Ascending aorta (tissue), 2 donors: Measurements from ENCODE around the gene RGS9. TPM values are rescaled to one million over a fixed set of nuclear protein-coding genes. Genes with fewer than 3 reads are reported as not detected.

ENCODE experiments used
- DNase-seq, 2 donors: peaks; one replicate each; pipeline ENCODE4 v3.0.0-alpha.2; 2019; ENCODE audit warnings: low spot score in 2 of 2
- H3K27ac ChIP-seq, 2 donors: fragments of 200-600 bp; sonication (generic); one replicate each; pipeline ENCODE4 v1.5.1; 2016 to 2017; ENCODE audit warnings: mild to moderate bottlenecking in 1 of 2
- H3K27me3 ChIP-seq: fragments of 200-600 bp; sonication (generic); one replicate; pipeline ENCODE4 v1.5.1; 2017
- H3K36me3 ChIP-seq, 2 donors: fragments of 200-600 bp; sonication (generic); one replicate each; pipeline ENCODE4 v1.5.1; 2016
- H3K4me1 ChIP-seq, 2 donors: fragments of 200-600 bp; sonication (generic); one replicate each; pipeline ENCODE4 v1.5.1; 2016 to 2017; ENCODE audit warnings: mild to moderate bottlenecking in 1 of 2
- H3K4me3 ChIP-seq, 2 donors: fragments of 200-600 bp; sonication (generic); one replicate each; pipeline ENCODE4 v1.5.1; 2016 to 2017; ENCODE audit warnings: mild to moderate bottlenecking in 1 of 2
- H3K9me3 ChIP-seq, 2 donors: fragments of 200-600 bp; sonication (generic); one replicate each; pipeline ENCODE4 v1.5.1; 2016
- intact Hi-C: fragments of 100-400 bp; cut with DNase I; formaldehyde crosslinking; loops from one replicate; pipeline ENCODE4 v1.15.1; 2023
- total RNA-seq: library from RNA; depleted of rRNA; stranded (reverse); fragments of >200 nt; gene quantifications from one replicate; pipeline ENCODE4 v1.1.0, GENCODE V29; 2016
- TF ChIP-seq, protein P1 (sequence below), 3 experiments: fragments of 200-600 bp in 2 of 3; fragments of 450-650 bp in 1 of 3; sonication (generic) in 2 of 3; IDR thresholded peaks; one replicate each; pipeline ENCODE4 v1.5.1; 2016 to 2019; ENCODE audit warnings: antibody characterized with exemption in 3 of 3, mild to moderate bottlenecking in 1 of 3, moderate library complexity in 1 of 3

Gene RGS9
- total RNA-seq, 1 donor from 2014 or later: 0.21 TPM

DNA sequence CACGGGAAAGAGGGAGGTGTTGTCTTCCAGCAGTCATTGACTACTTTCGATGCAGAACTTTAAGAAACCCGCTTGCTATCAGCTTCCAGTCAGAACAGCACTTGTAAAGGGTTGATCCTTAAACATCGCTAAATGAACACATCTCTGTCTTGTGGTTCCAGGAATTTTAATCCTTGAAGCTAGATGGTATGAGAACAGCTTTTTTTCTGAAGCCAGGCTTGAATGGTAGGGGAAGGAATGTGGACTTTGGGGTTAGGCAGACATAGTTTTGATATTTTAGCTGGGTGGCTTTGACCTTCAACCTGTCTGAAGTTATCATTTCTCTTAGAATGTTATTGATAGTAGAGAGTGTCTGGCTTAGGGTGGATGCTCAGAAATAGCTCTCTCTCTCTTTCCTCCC lies 81.1 kb downstream of the RGS9 start:
- intact Hi-C loops: no loop called here
- TF ChIP-seq, protein P1, sequence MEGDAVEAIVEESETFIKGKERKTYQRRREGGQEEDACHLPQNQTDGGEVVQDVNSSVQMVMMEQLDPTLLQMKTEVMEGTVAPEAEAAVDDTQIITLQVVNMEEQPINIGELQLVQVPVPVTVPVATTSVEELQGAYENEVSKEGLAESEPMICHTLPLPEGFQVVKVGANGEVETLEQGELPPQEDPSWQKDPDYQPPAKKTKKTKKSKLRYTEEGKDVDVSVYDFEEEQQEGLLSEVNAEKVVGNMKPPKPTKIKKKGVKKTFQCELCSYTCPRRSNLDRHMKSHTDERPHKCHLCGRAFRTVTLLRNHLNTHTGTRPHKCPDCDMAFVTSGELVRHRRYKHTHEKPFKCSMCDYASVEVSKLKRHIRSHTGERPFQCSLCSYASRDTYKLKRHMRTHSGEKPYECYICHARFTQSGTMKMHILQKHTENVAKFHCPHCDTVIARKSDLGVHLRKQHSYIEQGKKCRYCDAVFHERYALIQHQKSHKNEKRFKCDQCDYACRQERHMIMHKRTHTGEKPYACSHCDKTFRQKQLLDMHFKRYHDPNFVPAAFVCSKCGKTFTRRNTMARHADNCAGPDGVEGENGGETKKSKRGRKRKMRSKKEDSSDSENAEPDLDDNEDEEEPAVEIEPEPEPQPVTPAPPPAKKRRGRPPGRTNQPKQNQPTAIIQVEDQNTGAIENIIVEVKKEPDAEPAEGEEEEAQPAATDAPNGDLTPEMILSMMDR (IDR thresholded peaks at IDR 0.05): no peak
- Histone ChIP-seq H3K4me3 (no peak overlapping the region), H3K27ac (no peak overlapping the region), H3K36me3 (no peaks in the 10 kb centered on the region), H3K27me3 (no peaks in the 10 kb centered on the region), H3K4me1 (no peaks in the 10 kb centered on the region), H3K9me3 (no peaks in the 10 kb centered on the region)
- DNase-seq: no peak

DNA sequence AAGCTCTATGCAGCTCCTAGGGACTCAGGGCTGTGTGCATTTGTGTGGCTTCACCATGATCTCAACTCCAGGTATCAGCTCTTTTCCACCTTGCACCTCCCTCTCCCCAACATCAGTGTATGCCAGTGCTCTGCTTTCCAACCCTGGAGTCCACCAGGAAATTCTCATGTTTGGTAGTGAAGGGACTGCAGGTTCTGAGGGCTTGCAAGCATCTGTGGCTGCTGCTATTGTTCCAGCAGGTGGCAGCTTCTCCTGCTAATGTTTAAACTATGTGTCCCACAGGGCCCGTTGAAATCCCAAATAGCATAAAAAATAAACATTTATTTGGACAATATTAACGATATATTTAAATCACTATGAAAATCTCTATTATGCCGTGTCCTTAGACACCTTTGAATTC lies 82.0 kb downstream of the RGS9 start:
- TF ChIP-seq, protein P1 (IDR thresholded peaks at IDR 0.05): no peak
- H3K4me3 ChIP-seq: no peak overlapping the region
- no peaks in the 10 kb centered on the region for H3K27me3 ChIP-seq
- intact Hi-C loops: no loop called here
- no peak for DNase-seq
- H3K27ac ChIP-seq: no peak overlapping the region
- no peaks in the 10 kb centered on the region for H3K9me3 ChIP-seq
- no peaks in the 10 kb centered on the region for H3K36me3 ChIP-seq
- no peaks in the 10 kb centered on the region for H3K4me1 ChIP-seq

DNA sequence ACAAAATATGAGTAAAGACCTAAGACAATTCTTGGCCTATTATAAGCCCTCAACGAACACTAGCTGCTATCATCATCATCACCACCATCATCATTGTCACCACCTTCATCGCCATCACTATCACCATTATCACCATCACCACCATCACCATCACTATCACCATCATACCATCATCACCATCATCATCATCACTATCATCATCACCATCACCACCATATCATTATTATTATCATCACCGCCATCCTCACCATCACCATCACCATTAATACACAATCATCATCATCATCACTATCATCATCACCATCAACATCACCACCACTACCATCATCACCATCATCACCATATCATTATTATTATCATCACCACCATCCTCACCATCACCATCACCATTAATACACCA lies 82.5 kb downstream of the RGS9 start:
- no peak overlapping the region for H3K4me3 ChIP-seq
- H3K36me3 ChIP-seq: no peaks in the 10 kb centered on the region
- intact Hi-C loops: no loop called here
- no peaks in the 10 kb centered on the region for H3K4me1 ChIP-seq
- TF ChIP-seq, protein P1 (IDR thresholded peaks at IDR 0.05): no peak
- H3K27ac ChIP-seq: no peak overlapping the region
- no peaks in the 10 kb centered on the region for H3K27me3 ChIP-seq
- no peak for DNase-seq
- no peaks in the 10 kb centered on the region for H3K9me3 ChIP-seq

DNA sequence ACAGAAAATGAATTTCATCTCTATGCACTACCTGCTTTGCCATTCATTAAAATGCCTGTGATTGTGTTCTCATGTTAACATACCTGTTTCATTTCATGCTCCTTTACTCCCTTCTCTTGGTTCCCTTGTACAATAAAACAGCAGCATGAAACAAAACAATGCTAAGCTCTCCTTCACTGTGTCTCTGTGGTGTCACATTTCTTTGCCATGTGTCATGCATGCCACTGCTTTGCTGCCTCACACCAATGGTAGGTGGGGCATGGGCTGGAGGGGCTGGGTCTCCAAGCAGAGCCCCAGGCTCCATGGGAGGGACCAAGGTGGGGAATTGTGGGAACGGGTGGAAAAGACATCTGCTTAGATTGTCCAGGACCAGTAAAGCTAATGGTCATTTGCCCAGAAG lies 83.6 kb downstream of the RGS9 start:
- Histone ChIP-seq H3K9me3 (no peaks in the 10 kb centered on the region), H3K4me1 (no peaks in the 10 kb centered on the region), H3K4me3 (no peak overlapping the region), H3K27me3 (no peaks in the 10 kb centered on the region), H3K36me3 (no peaks in the 10 kb centered on the region), H3K27ac (no peak overlapping the region)
- intact Hi-C loops: no loop called here
- TF ChIP-seq, protein P1 (IDR thresholded peaks at IDR 0.05): no peak
- DNase-seq: no peak

DNA sequence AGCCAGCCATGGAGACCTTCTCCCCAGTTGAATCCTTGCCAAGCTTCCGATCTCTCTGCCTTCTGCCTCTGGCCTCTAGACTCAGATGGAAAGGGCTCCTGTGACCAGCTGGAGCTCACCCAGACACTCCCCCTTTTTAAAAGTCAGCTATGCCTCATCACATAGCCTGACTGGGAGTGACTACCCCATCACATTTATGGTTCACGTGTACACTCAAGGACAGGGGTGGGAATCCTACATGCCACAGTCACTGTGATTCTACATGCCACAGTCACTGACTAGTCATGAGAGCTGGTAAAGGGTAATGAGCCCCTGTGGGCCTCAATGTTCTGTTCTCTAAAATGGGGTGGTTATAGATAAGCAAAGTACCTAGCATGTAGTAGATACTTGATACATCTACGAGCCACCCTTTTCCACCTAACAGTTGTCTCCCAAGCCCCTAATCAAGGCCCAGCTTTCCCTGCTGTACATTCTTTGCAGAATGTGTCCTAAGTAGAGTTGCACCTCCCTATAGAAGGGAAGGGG lies 85.1 kb downstream of the RGS9 start:
- intact Hi-C loops: no loop called here
- no peak for DNase-seq
- Histone ChIP-seq H3K36me3 (no peaks in the 10 kb centered on the region), H3K9me3 (no peaks in the 10 kb centered on the region), H3K4me3 (no peak overlapping the region), H3K27ac (no peak overlapping the region), H3K27me3 (no peaks in the 10 kb centered on the region), H3K4me1 (no peaks in the 10 kb centered on the region)
- TF ChIP-seq, protein P1 (IDR thresholded peaks at IDR 0.05): no peak

DNA sequence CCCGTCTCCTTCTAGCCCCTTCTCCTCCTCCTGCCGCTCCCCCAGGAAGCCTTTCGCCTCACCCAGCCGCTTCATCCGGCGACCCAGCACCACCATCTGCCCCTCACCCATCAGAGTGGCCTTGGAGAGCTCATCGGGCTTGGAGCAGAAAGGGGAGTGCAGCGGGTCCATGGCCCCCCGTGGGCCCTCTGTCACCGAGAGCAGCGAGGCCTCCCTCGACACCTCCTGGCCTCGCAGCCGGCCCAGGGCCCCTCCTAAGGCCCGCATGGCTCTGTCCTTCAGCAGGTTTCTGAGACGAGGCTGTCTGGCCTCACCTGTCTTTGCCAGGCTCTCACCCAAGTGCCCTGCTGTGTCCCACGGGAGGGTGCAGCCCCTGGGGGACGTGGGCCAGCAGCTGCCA lies 87.9 kb downstream of the RGS9 start:
- TF ChIP-seq, protein P1 (IDR thresholded peaks at IDR 0.05): no peak
- Histone ChIP-seq H3K27ac (no peak overlapping the region), H3K36me3 (no peaks in the 10 kb centered on the region), H3K9me3 (no peaks in the 10 kb centered on the region), H3K4me1 (no peaks in the 10 kb centered on the region), H3K27me3 (no peaks in the 10 kb centered on the region), H3K4me3 (no peak overlapping the region)
- no peak for DNase-seq
- intact Hi-C loops: no loop called here
